H1 (cell line): ENCODE data around the gene KLHL1. TPM values are rescaled to one million over a fixed set of nuclear protein-coding genes. Genes with fewer than 3 reads are reported as not detected.

Experiments used
- CTCF ChIA-PET: fragments of 300-600 bp; sonication (Branson Sonifier 250); formaldehyde crosslinking; loops from one replicate; lab custom pipeline; 2021; ENCODE audit not compliant: partially characterized antibody; lab: Charles Lee
- POLR2A ChIA-PET: fragments of 300-600 bp; sonication (Branson Sonifier 250); formaldehyde crosslinking; loops from one replicate; lab custom pipeline; 2021; ENCODE audit warnings: inconsistent platforms; ENCODE audit not compliant: partially characterized antibody; lab: Charles Lee
- DNase-seq, 2 experiments: peaks; one replicate each; pipeline versions ENCODE4 v3.0.0 to v3.0.0-alpha.2; 2010 to 2022; ENCODE audit warnings: low spot score in 2 of 2, low read depth in 1 of 2, mixed read lengths in 1 of 2
- FAIRE-seq: peaks from 2 replicates; lab custom pipeline; 2011; peaks lifted over from hg19 to GRCh38; lab: Jason Lieb, UNC
- H2AFZ ChIP-seq: 2 replicates; pipeline ENCODE4 v1.8.1; 2012; ENCODE audit warnings: low read length, inconsistent platforms
- H2AK5ac ChIP-seq: 2 replicates; pipeline ENCODE4 v1.6.1; 2013; ENCODE audit warnings: low read depth, low read length
- H2BK120ac ChIP-seq: replicated peaks from 2 replicates; pipeline ENCODE3; 2013; ENCODE audit warnings: low read depth, low read length, inconsistent platforms
- H2BK12ac ChIP-seq: 2 replicates; pipeline ENCODE4 v1.6.1; 2013; ENCODE audit warnings: low read depth, low read length
- H2BK15ac ChIP-seq: 2 replicates; pipeline ENCODE4 v1.6.1; 2013; ENCODE audit warnings: low read length
- H2BK20ac ChIP-seq: 2 replicates; pipeline ENCODE4 v1.6.1; 2013; ENCODE audit warnings: low read length
- H2BK5ac ChIP-seq: 2 replicates; pipeline ENCODE4 v1.6.1; 2013; ENCODE audit warnings: low read depth, low read length
- H3K14ac ChIP-seq: 2 replicates; pipeline ENCODE4 v1.6.1; 2013; ENCODE audit warnings: inconsistent platforms; ENCODE audit not compliant: insufficient read length
- H3K18ac ChIP-seq: 2 replicates; pipeline ENCODE4 v1.6.1; 2013; ENCODE audit warnings: low read length; ENCODE audit errors: extremely low read depth
- H3K23ac ChIP-seq: 2 replicates; pipeline ENCODE4 v1.6.1; 2013; ENCODE audit warnings: inconsistent platforms; ENCODE audit not compliant: insufficient read length
- H3K23me2 ChIP-seq: 2 replicates; pipeline ENCODE4 v1.6.1; 2013; ENCODE audit warnings: low read depth, low read length
- H3K27ac ChIP-seq: 2 replicates; pipeline ENCODE4 v1.6.1; 2011; ENCODE audit warnings: low read depth, low read length, inconsistent platforms
- H3K27me3 ChIP-seq, 4 experiments: replicated peaks in 1 of 4; 1 replicate in 1 of 4; 2 replicates in 3 of 4; pipeline versions ENCODE4 v1.6.1 to v1.8.1; 2011 to 2013; ENCODE audit warnings: low read length in 3 of 4, mild to moderate bottlenecking in 3 of 4, inconsistent platforms in 2 of 4, mixed read lengths in 2 of 4, moderate library complexity in 1 of 4; ENCODE audit not compliant: control insufficient read depth in 3 of 4, insufficient read depth in 3 of 4; ENCODE audit errors: extremely low read depth in 1 of 4
- H3K36me3 ChIP-seq, 4 experiments: 2 replicates each; pipeline versions ENCODE4 v1.6.1 to v1.8.1; 2011 to 2013; ENCODE audit warnings: mild to moderate bottlenecking in 4 of 4, low read length in 3 of 4, moderate library complexity in 2 of 4, control low read depth in 1 of 4, inconsistent platforms in 1 of 4; ENCODE audit not compliant: insufficient read depth in 4 of 4, control insufficient read depth in 2 of 4
- H3K4ac ChIP-seq: replicated peaks from 2 replicates; pipeline ENCODE3; 2013; ENCODE audit warnings: low read length, low read depth, mixed read lengths, inconsistent platforms; ENCODE audit not compliant: insufficient read length
- H3K4me1 ChIP-seq, 4 experiments: replicated peaks in 1 of 4; 1 replicate in 1 of 4; 2 replicates in 3 of 4; pipeline versions ENCODE4 v1.6.1 to v1.8.1; 2011 to 2013; ENCODE audit warnings: low read length in 3 of 4, inconsistent platforms in 2 of 4, mixed read lengths in 1 of 4; ENCODE audit not compliant: insufficient read depth in 4 of 4, control insufficient read depth in 3 of 4
- H3K4me2 ChIP-seq, 2 experiments: 2 replicates each; pipeline versions ENCODE4 v1.6.1 to v1.8.1; 2011 to 2013; ENCODE audit warnings: low read depth in 2 of 2, low read length in 2 of 2, control low read depth in 1 of 2, inconsistent platforms in 1 of 2, mild to moderate bottlenecking in 1 of 2; ENCODE audit not compliant: insufficient read depth in 1 of 2
- H3K4me3 ChIP-seq, 4 experiments: fragments of 200-600, 300-600 bp in 1 of 4; sonication (generic), shearing (Covaris generic), sonication (Bioruptor Twin) in 1 of 4; 2 replicates each; pipeline versions ENCODE4 v1.5.1 to v1.8.1; 2011 to 2016; ENCODE audit warnings: low read length in 4 of 4, low read depth in 3 of 4, control low read depth in 2 of 4, inconsistent platforms in 2 of 4, mild to moderate bottlenecking in 2 of 4, mixed read lengths in 1 of 4, moderate library complexity in 1 of 4; ENCODE audit not compliant: insufficient read depth in 2 of 4; ENCODE audit errors: extremely low read depth in 1 of 4
- H3K56ac ChIP-seq: replicated peaks from 2 replicates; pipeline ENCODE3; 2013; ENCODE audit warnings: low read depth, mild to moderate bottlenecking, mixed read lengths, low read length, inconsistent platforms; ENCODE audit not compliant: insufficient read length
- H3K79me1 ChIP-seq: 2 replicates; pipeline ENCODE4 v1.6.1; 2013; ENCODE audit warnings: low read depth, low read length, control low read depth
- H3K79me2 ChIP-seq, 2 experiments: 2 replicates each; pipeline versions ENCODE4 v1.6.1 to v1.8.1; 2012 to 2013; ENCODE audit warnings: low read length in 2 of 2, mild to moderate bottlenecking in 2 of 2, inconsistent platforms in 1 of 2; ENCODE audit not compliant: insufficient read depth in 2 of 2, control insufficient read depth in 1 of 2
- H3K9ac ChIP-seq, 4 experiments: replicated peaks in 1 of 4; 1 replicate in 1 of 4; 2 replicates in 3 of 4; pipeline versions ENCODE4 v1.6.1 to v1.8.1; 2011 to 2013; ENCODE audit warnings: low read depth in 3 of 4, low read length in 3 of 4, control low read depth in 2 of 4, mild to moderate bottlenecking in 2 of 4, moderate library complexity in 2 of 4, inconsistent platforms in 1 of 4; ENCODE audit errors: extremely low read depth in 1 of 4
- H3K9me3 ChIP-seq, 2 experiments: 2 replicates each; pipeline versions ENCODE4 v1.6.1 to v1.8.1; 2012 to 2013; ENCODE audit warnings: mild to moderate bottlenecking in 2 of 2, moderate library complexity in 2 of 2, control low read depth in 1 of 2, inconsistent platforms in 1 of 2, low read depth in 1 of 2, low read length in 1 of 2, mixed read lengths in 1 of 2; ENCODE audit not compliant: insufficient read depth in 2 of 2
- H4K20me1 ChIP-seq, 2 experiments: replicated peaks in 1 of 2; 2 replicates each; pipeline versions ENCODE3 to v1.8.1; 2011 to 2013; ENCODE audit warnings: inconsistent platforms in 2 of 2, low read length in 2 of 2, mild to moderate bottlenecking in 1 of 2; ENCODE audit not compliant: insufficient read depth in 2 of 2, control insufficient read depth in 1 of 2
- H4K5ac ChIP-seq: 2 replicates; pipeline ENCODE4 v1.6.1; 2013; ENCODE audit warnings: low read length, low read depth, mixed read lengths, inconsistent platforms; ENCODE audit not compliant: insufficient read length
- H4K8ac ChIP-seq: 2 replicates; pipeline ENCODE4 v1.8.0; 2013; ENCODE audit warnings: mild to moderate bottlenecking, moderate library complexity, low read length, inconsistent platforms; ENCODE audit not compliant: insufficient read depth; ENCODE audit errors: extremely low read depth
- H4K91ac ChIP-seq: replicated peaks from 2 replicates; pipeline ENCODE3; 2013; ENCODE audit warnings: low read length, mixed read lengths, inconsistent platforms; ENCODE audit not compliant: insufficient read length
- TBP ChIP-seq: IDR thresholded peaks from 2 replicates; pipeline ENCODE4 v1.6.1; 2011; ENCODE audit warnings: low read depth, low read length, improper control_type of control experiment
- WGBS, 2 experiments: shearing (Covaris generic) in 1 of 2; methylation state at CpG; one replicate each; pipeline versions ENCODE4 v1.1.6 to v1.1.7; 2013 to 2015; ENCODE audit warnings: low lambda C conversion rate in 2 of 2, mixed read lengths in 2 of 2, inconsistent platforms in 1 of 2, low coverage in 1 of 2, missing lambda C conversion rate in 1 of 2; ENCODE audit not compliant: insufficient replicate concordance in 2 of 2, insufficient coverage in 1 of 2, insufficient read length in 1 of 2; ENCODE audit errors: extremely low coverage in 1 of 2, missing lambda C conversion rate in 1 of 2; 5-methylcytosine and 5-hydroxymethylcytosine counted together
- polyA plus RNA-seq, 7 experiments: library from polyadenylated mRNA; depleted of rRNA in 3 of 7; stranded (reverse) in 5 of 7; unstranded in 2 of 7; fragments of >200 nt in 5 of 7; fragments of 200-250 nt in 2 of 7; gene quantifications; 1 replicate in 5 of 7; 2 replicates in 1 of 7; 4 replicates in 1 of 7; pipeline versions ENCODE4 v1.2.1 to v1.2.3, GENCODE V29; 2011 to 2013; ENCODE audit warnings: missing spikeins in 2 of 7, mixed read lengths in 2 of 7
- total RNA-seq: library from RNA; stranded (reverse); fragmentation: NEBNext Ultra II Directional; extraction: Animal tissue kit (Norgen Biotek cat#: 25700); gene quantifications from 2 replicates; pipeline ENCODE4 v1.2.1, GENCODE V29; 2021

The KLHL1 gene
- total and polyA plus RNA-seq, 2 of the 8 experiments (the other 6 are each of a cell fraction or from before 2014, with no cell fraction given) = not detected

GRCh38 chr13:69948016-69948415, 160.2 kb downstream of the KLHL1 start:
- Histone ChIP-seq H2BK120ac (no peak overlapping the region), H3K18ac (no peak overlapping the region), H3K23ac (no peak overlapping the region), H3K14ac (no peak overlapping the region), H3K9me3 (no peaks in the 10 kb centered on the region), H2BK5ac (no peak overlapping the region), H3K4me1 (no peaks in the 10 kb centered on the region), H2AFZ (no peak overlapping the region), H3K4ac (no peak overlapping the region), H3K23me2 (no peaks in the 10 kb centered on the region), H3K27me3 (no peaks in the 10 kb centered on the region), H2AK5ac (no peak overlapping the region), H4K91ac (no peak overlapping the region), H3K4me3 (no peak overlapping the region), H3K4me2 (no peak overlapping the region), H2BK12ac (no peak overlapping the region), H4K5ac (no peak overlapping the region), H2BK15ac (no peak overlapping the region), H3K9ac (no peak overlapping the region), H3K56ac (no peak overlapping the region), H3K79me2 (no peaks in the 10 kb centered on the region), H3K36me3 (no peaks in the 10 kb centered on the region), H4K20me1 (no peaks in the 10 kb centered on the region), H4K8ac (no peak overlapping the region), H2BK20ac (no peak overlapping the region)
- no peak for DNase-seq
- WGBS, 2 experiments = 91% methylated on average over 3 of the region's 3 CpGs; no CpG with 5 or more reads in 1 of the 2 experiments
- ChIA-PET POLR2A (no interaction called here), CTCF (no interaction called here)
- no peak for FAIRE-seq
- TF ChIP-seq TBP = no peak
- TF ChIP-seq, all 59 proteins: peak for 0
- no peak overlapping the region for H3K27ac ChIP-seq
- H3K79me1 ChIP-seq = no peaks in the 10 kb centered on the region
